LNCaP clone FGC (cell line): ENCODE data around the gene UGT1A10.

Experiments used
- DNase-seq: peaks from one replicate; pipeline ENCODE4 v3.0.0-alpha.2; 2011; ENCODE audit warnings: low read depth
- H3K4me3 ChIP-seq: 2 replicates; pipeline ENCODE4 v1.5.1; 2011; ENCODE audit warnings: mild to moderate bottlenecking, low read depth, low read length, control low read depth
- TF ChIP-seq, protein P1 (sequence below): IDR thresholded peaks from 2 replicates; pipeline ENCODE4 v1.5.1; 2012; ENCODE audit warnings: mild to moderate bottlenecking; ENCODE audit not compliant: control insufficient read depth, insufficient read depth; ENCODE audit errors: extremely low read depth

The UGT1A10 gene

DNA sequence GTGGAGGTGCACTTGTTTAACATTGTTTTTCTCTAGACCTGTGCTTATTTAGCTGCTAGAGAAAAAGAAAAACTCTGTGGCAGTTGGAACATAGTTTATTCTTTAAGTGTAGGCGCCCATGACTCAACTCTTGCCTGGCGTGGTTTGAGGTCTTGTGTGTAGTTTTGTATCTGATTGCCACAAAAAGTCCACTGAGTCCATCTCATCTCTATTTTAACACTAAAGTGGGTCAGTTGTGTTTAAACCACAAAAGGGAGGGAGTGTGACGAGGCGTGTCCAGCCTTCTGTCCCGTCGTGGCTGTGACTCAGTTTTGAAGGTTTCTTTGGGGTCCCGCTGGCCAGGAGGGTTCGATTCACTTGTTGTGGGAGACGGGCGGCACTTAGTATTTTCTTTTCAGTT is 20.2 kb downstream of the UGT1A10 start:
- DNase-seq, result no peak
- TF ChIP-seq, protein P1, sequence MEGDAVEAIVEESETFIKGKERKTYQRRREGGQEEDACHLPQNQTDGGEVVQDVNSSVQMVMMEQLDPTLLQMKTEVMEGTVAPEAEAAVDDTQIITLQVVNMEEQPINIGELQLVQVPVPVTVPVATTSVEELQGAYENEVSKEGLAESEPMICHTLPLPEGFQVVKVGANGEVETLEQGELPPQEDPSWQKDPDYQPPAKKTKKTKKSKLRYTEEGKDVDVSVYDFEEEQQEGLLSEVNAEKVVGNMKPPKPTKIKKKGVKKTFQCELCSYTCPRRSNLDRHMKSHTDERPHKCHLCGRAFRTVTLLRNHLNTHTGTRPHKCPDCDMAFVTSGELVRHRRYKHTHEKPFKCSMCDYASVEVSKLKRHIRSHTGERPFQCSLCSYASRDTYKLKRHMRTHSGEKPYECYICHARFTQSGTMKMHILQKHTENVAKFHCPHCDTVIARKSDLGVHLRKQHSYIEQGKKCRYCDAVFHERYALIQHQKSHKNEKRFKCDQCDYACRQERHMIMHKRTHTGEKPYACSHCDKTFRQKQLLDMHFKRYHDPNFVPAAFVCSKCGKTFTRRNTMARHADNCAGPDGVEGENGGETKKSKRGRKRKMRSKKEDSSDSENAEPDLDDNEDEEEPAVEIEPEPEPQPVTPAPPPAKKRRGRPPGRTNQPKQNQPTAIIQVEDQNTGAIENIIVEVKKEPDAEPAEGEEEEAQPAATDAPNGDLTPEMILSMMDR, result no peak
- H3K4me3 ChIP-seq, result no peak overlapping the region

DNA sequence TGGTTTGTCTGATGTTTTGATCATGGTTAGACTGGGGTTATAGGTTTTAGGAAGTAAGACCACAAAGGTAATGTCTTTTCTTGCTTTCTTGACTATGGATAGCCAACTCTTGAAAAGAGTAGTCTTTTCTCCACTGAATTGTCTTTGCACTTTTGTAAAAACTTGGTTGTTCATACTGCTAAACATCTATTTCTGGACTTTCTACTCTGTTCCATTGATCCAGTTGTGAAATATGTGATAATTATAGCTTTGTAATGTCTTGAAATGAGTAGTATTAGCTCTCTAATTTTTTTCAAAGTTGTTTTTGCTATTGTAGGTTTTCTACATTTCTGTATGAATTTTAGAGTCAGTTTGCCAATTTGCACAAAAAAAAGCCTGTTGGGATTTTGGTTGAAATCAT is 22.4 kb downstream of the UGT1A10 start:
- no peak overlapping the region for H3K4me3 ChIP-seq
- TF ChIP-seq, protein P1, result no peak
- no peak for DNase-seq

DNA sequence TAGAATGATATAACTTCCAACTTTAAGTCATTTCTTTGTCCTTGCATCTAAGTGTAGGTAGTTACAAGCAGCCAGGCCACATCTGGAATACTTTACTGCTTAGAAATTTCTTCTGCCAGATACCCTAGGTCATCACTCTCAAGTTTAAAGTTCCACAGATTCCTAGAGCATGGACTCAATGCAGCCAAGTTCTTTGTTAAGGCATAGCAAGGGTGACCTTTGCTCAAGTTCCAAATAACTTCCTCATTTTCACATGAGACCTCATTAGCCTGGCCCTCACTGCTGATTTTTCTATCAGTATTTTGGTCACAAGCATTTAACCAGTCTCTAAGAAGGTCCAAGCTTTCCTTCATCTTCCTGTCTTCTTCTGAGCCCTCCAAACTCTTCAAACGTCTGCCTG is 27.7 kb downstream of the UGT1A10 start:
- TF ChIP-seq, protein P1, result no peak
- H3K4me3 ChIP-seq, result no peak overlapping the region
- no peak for DNase-seq

DNA sequence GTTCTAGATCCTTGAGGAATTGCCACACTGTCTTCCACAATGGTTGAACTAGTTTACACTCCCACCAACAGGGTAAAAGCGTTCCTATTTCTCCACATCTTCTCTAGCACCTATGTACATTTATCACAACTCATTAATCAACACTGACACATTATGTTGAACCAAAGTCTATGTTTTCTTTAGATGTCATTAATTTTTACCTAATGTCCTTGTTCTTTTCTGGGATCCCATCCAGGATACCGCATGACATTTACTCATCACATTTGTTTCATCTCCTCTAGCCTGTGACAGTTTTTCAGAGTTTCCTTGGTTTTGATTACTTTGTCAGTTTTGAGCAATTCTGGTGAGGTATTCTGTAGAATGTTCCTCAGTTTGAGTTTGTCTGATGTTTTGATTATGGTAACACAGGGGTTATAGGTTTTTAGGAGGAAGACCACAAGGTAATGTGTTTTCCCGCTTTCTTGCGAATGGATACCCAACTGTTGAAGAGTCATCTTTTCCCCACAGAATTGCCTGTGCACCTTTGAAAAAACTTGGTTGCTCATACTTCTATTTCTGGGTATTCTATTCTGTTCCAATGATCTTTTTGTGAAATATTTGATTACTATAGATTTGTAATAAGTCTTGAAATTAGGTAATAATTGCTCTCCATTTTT is 32.5 kb downstream of the UGT1A10 start:
- DNase-seq, result no peak
- TF ChIP-seq, protein P1, result no peak

DNA sequence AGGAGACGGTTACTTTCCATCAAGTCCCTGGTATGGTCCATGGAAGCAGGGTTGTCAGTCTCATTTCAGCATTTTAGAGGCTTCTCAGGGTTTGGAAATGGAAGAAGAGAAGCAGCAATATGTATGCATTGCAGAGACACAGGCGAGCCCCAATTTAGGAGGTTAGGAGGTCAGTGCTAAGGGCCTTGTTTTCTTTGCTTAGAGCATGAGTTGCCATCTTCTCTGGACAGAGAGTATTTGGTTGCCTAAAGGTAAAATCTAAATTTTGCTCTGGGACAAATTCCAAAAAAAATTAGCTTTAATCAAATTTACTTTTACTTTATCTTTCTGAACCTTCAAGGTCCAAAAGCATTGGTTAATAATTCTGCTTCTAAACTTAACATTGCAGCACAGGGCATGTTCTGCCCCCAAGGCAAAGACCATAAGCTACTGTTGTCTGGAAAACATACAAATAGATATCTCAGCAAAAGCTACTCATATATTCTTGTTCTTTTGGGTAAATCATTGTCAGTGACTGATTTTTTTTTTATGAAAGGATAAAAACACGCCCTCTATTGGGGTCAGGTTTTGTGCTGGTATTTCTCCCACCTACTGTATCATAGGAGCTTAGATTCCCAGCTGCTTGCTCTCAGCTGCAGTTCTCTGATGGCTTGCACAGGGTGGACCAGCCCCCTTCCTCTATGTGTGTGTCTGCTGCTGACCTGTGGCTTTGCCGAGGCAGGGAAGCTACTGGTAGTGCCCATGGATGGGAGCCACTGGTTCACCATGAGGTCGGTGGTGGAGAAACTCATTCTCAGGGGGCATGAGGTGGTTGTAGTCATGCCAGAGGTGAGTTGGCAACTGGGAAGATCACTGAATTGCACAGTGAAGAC is 35.3 kb downstream of the UGT1A10 start, which contains the start of gene UGT1A9:
Gene UGT1A9 (plus strand): TSS at position 609 of the 872 bp plus-strand sequence. CDS start 37 bp downstream, at position 646.
- no peak within 1 kb of the TSS for H3K4me3 ChIP-seq
- DNase-seq, result no peak
- TF ChIP-seq, protein P1, result no peak

More for the DNA sequence above, 32.5 kb downstream of the UGT1A10 start:
- H3K4me3 ChIP-seq, result no peak overlapping the region

DNA sequence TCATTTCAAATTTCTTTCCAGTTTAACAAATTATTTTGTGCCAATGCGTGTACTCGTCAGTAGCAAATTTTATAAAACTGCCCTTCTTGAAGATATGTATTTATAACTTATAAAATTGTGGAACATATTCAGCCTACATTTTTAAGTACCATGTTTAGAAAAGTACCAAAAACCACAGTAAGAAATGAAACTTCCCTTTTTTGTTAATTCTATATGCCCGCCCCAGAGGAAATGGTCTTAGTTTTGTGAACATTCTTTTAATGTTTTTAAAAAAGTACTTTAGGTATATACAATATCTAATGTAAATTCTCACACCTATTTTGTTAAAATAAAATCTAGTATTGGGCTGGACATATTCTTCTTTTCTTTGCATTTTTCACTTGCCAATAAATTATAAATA is 36.6 kb downstream of the UGT1A10 start:
- H3K4me3 ChIP-seq, result no peak overlapping the region
- DNase-seq, result no peak
- TF ChIP-seq, protein P1, result no peak
